Neural cell (in vitro differentiated cells): ENCODE measurements around the gene ATAD2B. TPM values are rescaled to one million over a fixed set of nuclear protein-coding genes. Genes with fewer than 3 reads are reported as not detected.
A peak's percentile ranks its signal among the peaks of the same experiment; 100 is the strongest.

ENCODE experiments used
- H2AFZ ChIP-seq: fragments of 200-600, 300-800 bp; sonication (generic), shearing (Covaris generic); 2 replicates; pipeline ENCODE4 v1.6.0; 2014; ENCODE audit warnings: low read depth, mild to moderate bottlenecking, antibody characterized with exemption, low read length, moderate library complexity
- H3F3A ChIP-seq: fragments of 200-600 bp; shearing (Covaris generic); 2 replicates; pipeline ENCODE4 v1.6.1; 2016; ENCODE audit warnings: mild to moderate bottlenecking, moderate library complexity, mixed read lengths, antibody characterized with exemption, low read length; ENCODE audit not compliant: insufficient read depth, poor library complexity, severe bottlenecking
- H3K27ac ChIP-seq: fragments of 200-600, 300-800 bp; sonication (generic), shearing (Covaris generic); 2 replicates; pipeline ENCODE4 v1.5.1; 2014; ENCODE audit warnings: mild to moderate bottlenecking, low read length, moderate library complexity
- H3K27me3 ChIP-seq: fragments of 300-800, 200-600 bp; sonication (generic), shearing (Covaris generic); 2 replicates; pipeline ENCODE4 v1.6.0; 2014; ENCODE audit warnings: mild to moderate bottlenecking, low read depth, low read length, moderate library complexity; ENCODE audit not compliant: insufficient read depth
- H3K36me3 ChIP-seq: fragments of 300-800, 200-600 bp; sonication (generic), shearing (Covaris generic); 2 replicates; pipeline ENCODE4 v1.5.1; 2014; ENCODE audit warnings: mild to moderate bottlenecking, antibody characterized with exemption, low read length, moderate library complexity; ENCODE audit not compliant: insufficient read depth
- H3K4me2 ChIP-seq: fragments of 300-800, 200-600 bp; sonication (generic), shearing (Covaris generic); 2 replicates; pipeline ENCODE4 v1.6.0; 2014; ENCODE audit warnings: mild to moderate bottlenecking, low read length
- H3K4me3 ChIP-seq: fragments of 300-800, 200-600 bp; sonication (generic), shearing (Covaris generic); 2 replicates; pipeline ENCODE4 v1.5.1; 2014; ENCODE audit warnings: mild to moderate bottlenecking, low read length, moderate library complexity
- H3K79me2 ChIP-seq: fragments of 200-600 bp; shearing (Covaris generic); replicated peaks from 2 replicates; pipeline ENCODE4 v1.6.0; 2014; ENCODE audit warnings: mild to moderate bottlenecking, low read length, moderate library complexity; ENCODE audit not compliant: insufficient read depth
- H3K9ac ChIP-seq: fragments of 300-800, 200-600 bp; sonication (generic), shearing (Covaris generic); 2 replicates; pipeline ENCODE4 v1.6.1; 2016; ENCODE audit warnings: mild to moderate bottlenecking, low read length, mixed read lengths
- H3K9me2 ChIP-seq: fragments of 200-600 bp; shearing (Covaris generic); 2 replicates; pipeline ENCODE4 v1.6.1; 2016; ENCODE audit warnings: mild to moderate bottlenecking, low read length, mixed read lengths; ENCODE audit not compliant: insufficient read depth
- H3K9me3 ChIP-seq: fragments of 200-600, 300-800 bp; sonication (generic), shearing (Covaris generic); 2 replicates; pipeline ENCODE4 v1.6.1; 2016; ENCODE audit warnings: mild to moderate bottlenecking, mixed run types, low read length, moderate library complexity, mixed read lengths
- H4K20me1 ChIP-seq: fragments of 200-600 bp; shearing (Covaris generic); 2 replicates; pipeline ENCODE4 v1.6.1; 2016; ENCODE audit warnings: mild to moderate bottlenecking, mixed run types; ENCODE audit not compliant: insufficient read depth
- EP300 ChIP-seq: fragments of 450-650 bp; conservative IDR thresholded peaks from 2 replicates; pipeline ENCODE4 v1.6.1; 2014; ENCODE audit warnings: antibody characterized with exemption, mild to moderate bottlenecking, moderate library complexity; ENCODE audit not compliant: poor library complexity, severe bottlenecking
- EZH2 ChIP-seq: fragments of 200-600, 300-800 bp; shearing (Covaris generic), sonication (generic); IDR thresholded peaks from 2 replicates; pipeline ENCODE4 v1.6.1; 2014; ENCODE audit warnings: antibody characterized with exemption, low read length, borderline replicate concordance, mild to moderate bottlenecking; ENCODE audit not compliant: insufficient read depth, poor library complexity, severe bottlenecking
- MXI1 ChIP-seq: fragments of 450-650 bp; conservative IDR thresholded peaks from 2 replicates; pipeline ENCODE4 v1.6.1; 2014; ENCODE audit warnings: antibody characterized with exemption, mild to moderate bottlenecking; ENCODE audit not compliant: poor library complexity, severe bottlenecking
- POLR2AphosphoS5 ChIP-seq: IDR thresholded peaks from 2 replicates; pipeline ENCODE4 v1.6.1; 2012
- RAD21 ChIP-seq: fragments of 450-650 bp; conservative IDR thresholded peaks from 2 replicates; pipeline ENCODE4 v1.6.1; 2014; ENCODE audit warnings: antibody characterized with exemption, mild to moderate bottlenecking, moderate library complexity
- TAF1 ChIP-seq: IDR thresholded peaks from 2 replicates; pipeline ENCODE4 v1.6.1; 2012; ENCODE audit warnings: low read depth
- polyA plus RNA-seq: library from polyadenylated mRNA; depleted of rRNA; stranded (reverse); fragments of >200 nt; gene quantifications from 2 replicates; pipeline ENCODE4 v1.2.3, GENCODE V29; 2014
- TF ChIP-seq, protein P1 (sequence below): fragments of 450-650 bp; IDR thresholded peaks from 2 replicates; pipeline ENCODE4 v1.5.1; 2014; ENCODE audit warnings: antibody characterized with exemption, mild to moderate bottlenecking, moderate library complexity; ENCODE audit not compliant: poor library complexity, severe bottlenecking
- TF ChIP-seq, protein P2 (sequence below): IDR thresholded peaks from 2 replicates; pipeline ENCODE4 v1.6.1; 2012; ENCODE audit warnings: borderline replicate concordance

Gene ATAD2B
- polyA plus RNA-seq, 1 donor from 2014 or later, result 37.6 TPM

DNA sequence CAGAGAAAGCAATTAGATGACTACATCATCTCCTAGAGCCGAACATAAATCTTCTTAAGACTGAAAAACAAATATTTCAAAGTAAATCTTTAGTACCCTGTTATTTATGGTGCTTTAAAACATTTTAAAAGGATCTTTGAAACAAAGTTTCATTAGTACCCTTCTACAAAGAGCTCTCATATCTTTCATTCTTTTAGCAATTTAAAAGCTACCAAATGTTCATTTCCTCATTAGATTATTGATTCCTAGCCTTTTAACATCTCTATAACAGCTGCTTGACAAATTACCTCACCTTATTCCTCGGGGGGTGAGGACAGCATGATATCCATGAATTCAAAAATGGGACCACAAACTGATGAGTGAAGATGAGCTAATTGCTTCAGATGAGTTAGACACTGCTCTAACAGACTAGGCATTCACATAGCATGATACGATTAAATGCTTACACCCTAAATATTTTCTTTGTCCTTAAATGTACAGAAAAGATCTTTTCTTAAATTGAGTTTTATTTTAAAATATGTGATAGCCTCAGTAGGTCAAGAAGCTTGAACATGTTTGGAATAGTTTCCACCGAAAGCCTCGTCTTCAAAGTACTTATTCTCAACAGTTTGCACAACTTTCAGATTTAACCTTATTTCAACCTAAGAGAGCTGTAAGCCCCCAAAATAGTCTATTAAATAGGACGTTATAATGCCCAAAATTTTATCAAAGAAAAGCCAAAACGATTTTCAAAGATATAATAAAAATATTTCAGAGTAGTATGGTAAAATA, 2.1 kb downstream of the ATAD2B start:
- Histone ChIP-seq H3K9ac (peak overlapping the region; percentile 98), H2AFZ (no peak overlapping the region), H3K4me3 (peak overlapping the region; percentile 99), H3K79me2 (peaks cover 72% of the 10 kb centered on the region), H3K4me2 (peak overlapping the region; percentile 86), H3K27me3 (no peaks in the 10 kb centered on the region), H3K36me3 (no peaks in the 10 kb centered on the region), H3K9me3 (no peaks in the 10 kb centered on the region), H4K20me1 (peaks cover 3% of the 10 kb centered on the region), H3K27ac (no peak overlapping the region), H3K9me2 (no peaks in the 10 kb centered on the region), H3F3A (no peaks in the 10 kb centered on the region)
- TF ChIP-seq, protein P1, sequence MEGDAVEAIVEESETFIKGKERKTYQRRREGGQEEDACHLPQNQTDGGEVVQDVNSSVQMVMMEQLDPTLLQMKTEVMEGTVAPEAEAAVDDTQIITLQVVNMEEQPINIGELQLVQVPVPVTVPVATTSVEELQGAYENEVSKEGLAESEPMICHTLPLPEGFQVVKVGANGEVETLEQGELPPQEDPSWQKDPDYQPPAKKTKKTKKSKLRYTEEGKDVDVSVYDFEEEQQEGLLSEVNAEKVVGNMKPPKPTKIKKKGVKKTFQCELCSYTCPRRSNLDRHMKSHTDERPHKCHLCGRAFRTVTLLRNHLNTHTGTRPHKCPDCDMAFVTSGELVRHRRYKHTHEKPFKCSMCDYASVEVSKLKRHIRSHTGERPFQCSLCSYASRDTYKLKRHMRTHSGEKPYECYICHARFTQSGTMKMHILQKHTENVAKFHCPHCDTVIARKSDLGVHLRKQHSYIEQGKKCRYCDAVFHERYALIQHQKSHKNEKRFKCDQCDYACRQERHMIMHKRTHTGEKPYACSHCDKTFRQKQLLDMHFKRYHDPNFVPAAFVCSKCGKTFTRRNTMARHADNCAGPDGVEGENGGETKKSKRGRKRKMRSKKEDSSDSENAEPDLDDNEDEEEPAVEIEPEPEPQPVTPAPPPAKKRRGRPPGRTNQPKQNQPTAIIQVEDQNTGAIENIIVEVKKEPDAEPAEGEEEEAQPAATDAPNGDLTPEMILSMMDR, result no peak
- TF ChIP-seq TAF1, result no peak
- no peak for TF ChIP-seq EP300
- TF ChIP-seq POLR2AphosphoS5, result no peak
- TF ChIP-seq RAD21, result no peak
- no peak for TF ChIP-seq EZH2
- TF ChIP-seq MXI1, result no peak
- TF ChIP-seq, protein P2, sequence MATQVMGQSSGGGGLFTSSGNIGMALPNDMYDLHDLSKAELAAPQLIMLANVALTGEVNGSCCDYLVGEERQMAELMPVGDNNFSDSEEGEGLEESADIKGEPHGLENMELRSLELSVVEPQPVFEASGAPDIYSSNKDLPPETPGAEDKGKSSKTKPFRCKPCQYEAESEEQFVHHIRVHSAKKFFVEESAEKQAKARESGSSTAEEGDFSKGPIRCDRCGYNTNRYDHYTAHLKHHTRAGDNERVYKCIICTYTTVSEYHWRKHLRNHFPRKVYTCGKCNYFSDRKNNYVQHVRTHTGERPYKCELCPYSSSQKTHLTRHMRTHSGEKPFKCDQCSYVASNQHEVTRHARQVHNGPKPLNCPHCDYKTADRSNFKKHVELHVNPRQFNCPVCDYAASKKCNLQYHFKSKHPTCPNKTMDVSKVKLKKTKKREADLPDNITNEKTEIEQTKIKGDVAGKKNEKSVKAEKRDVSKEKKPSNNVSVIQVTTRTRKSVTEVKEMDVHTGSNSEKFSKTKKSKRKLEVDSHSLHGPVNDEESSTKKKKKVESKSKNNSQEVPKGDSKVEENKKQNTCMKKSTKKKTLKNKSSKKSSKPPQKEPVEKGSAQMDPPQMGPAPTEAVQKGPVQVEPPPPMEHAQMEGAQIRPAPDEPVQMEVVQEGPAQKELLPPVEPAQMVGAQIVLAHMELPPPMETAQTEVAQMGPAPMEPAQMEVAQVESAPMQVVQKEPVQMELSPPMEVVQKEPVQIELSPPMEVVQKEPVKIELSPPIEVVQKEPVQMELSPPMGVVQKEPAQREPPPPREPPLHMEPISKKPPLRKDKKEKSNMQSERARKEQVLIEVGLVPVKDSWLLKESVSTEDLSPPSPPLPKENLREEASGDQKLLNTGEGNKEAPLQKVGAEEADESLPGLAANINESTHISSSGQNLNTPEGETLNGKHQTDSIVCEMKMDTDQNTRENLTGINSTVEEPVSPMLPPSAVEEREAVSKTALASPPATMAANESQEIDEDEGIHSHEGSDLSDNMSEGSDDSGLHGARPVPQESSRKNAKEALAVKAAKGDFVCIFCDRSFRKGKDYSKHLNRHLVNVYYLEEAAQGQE, result no peak

DNA sequence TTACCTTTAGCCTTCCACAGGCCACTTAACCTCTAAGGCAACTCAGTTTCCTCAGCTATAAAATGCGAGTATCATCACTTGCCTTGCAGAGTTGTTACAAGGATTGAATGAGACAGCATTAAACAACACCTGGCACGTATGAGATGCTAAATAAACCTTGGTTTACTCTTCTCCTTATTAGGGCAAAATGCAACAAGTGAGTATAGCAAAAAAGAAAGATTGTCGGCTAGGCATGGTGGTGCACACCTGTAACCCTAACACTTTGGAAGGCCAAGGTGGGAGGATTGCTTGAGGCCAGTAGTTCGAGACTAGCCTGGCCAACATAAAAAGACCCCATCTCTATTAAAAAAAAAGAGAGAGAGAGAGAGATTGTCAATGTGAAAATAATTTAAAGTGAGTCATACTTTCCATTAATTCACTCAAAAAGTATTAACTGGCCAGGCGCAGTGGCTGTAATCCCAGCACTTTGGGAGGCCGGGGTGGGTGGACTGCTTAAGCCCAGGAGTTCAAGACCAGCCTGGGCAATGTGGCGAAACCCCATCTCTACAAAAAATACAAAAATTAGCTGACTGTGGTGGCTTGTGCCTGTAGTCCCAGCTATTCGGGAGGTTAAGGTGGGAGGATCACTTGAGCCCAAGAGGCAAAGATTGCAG, 8.0 kb downstream of the ATAD2B start:
- TF ChIP-seq RAD21 (no peak), MXI1 (no peak), POLR2AphosphoS5 (no peak), TAF1 (no peak)
- TF ChIP-seq, protein P2, result no peak
- TF ChIP-seq, protein P1, result no peak
- no peaks in the 10 kb centered on the region for H3K9me3 ChIP-seq

More for the DNA sequence above, 8.0 kb downstream of the ATAD2B start:
- no peaks in the 10 kb centered on the region for H4K20me1 ChIP-seq
- no peaks in the 10 kb centered on the region for H3K9me2 ChIP-seq
- no peak overlapping the region for H2AFZ ChIP-seq
- H3K9ac ChIP-seq, result no peak overlapping the region
- H3K36me3 ChIP-seq, result no peaks in the 10 kb centered on the region
- no peaks in the 10 kb centered on the region for H3F3A ChIP-seq
- H3K27me3 ChIP-seq, result no peaks in the 10 kb centered on the region
- H3K4me3 ChIP-seq, result no peak overlapping the region
- H3K4me2 ChIP-seq, result no peak overlapping the region
- no peak overlapping the region for H3K27ac ChIP-seq
- peaks cover 85% of the 10 kb centered on the region for H3K79me2 ChIP-seq
